Mammary epithelial cell (primary cell): ENCODE data around the gene ERO1A.

Experiments used
- EZH2 ChIP-seq: IDR thresholded peaks from 2 replicates; pipeline ENCODE4 v1.6.1; 2012; ENCODE audit warnings: low read length, inconsistent platforms, borderline replicate concordance
- TF ChIP-seq, protein P1 (sequence below), 2 donors: IDR thresholded peaks in 1 of 2; conservative IDR thresholded peaks in 1 of 2; 2 replicates each; pipeline ENCODE4 v1.5.1; 2011 to 2012; ENCODE audit warnings: inconsistent platforms in 2 of 2, low read length in 2 of 2, mild to moderate bottlenecking in 2 of 2, control low read depth in 1 of 2, low read depth in 1 of 2; ENCODE audit not compliant: insufficient read depth in 1 of 2; ENCODE audit errors: extremely low read depth in 1 of 2

DNA sequence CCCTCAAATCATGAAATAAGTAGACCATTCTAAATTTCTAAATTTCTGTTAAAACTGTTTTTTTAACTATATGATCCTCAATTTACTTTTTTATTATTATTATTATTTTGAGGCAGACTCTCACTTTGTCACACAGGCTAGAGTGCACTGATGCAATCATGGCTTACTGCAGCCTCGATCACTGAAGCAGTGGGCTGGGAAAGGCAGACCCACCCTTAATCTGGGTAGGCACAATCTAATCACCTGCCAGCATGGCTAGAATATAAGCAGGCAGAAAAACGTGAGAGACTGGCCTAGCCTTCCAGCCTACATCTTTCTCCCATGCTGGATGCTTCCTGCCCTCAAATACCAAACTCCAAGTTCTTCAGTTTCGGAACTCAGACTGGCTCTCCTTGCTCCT is 2.3 kb downstream of the ERO1A start:
- TF ChIP-seq, protein P1, sequence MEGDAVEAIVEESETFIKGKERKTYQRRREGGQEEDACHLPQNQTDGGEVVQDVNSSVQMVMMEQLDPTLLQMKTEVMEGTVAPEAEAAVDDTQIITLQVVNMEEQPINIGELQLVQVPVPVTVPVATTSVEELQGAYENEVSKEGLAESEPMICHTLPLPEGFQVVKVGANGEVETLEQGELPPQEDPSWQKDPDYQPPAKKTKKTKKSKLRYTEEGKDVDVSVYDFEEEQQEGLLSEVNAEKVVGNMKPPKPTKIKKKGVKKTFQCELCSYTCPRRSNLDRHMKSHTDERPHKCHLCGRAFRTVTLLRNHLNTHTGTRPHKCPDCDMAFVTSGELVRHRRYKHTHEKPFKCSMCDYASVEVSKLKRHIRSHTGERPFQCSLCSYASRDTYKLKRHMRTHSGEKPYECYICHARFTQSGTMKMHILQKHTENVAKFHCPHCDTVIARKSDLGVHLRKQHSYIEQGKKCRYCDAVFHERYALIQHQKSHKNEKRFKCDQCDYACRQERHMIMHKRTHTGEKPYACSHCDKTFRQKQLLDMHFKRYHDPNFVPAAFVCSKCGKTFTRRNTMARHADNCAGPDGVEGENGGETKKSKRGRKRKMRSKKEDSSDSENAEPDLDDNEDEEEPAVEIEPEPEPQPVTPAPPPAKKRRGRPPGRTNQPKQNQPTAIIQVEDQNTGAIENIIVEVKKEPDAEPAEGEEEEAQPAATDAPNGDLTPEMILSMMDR (conservative IDR thresholded peaks at IDR 0.05 in 1 of 2, IDR thresholded peaks at IDR 0.05 in 1 of 2; ENCODE audit: extremely low read depth in 1 of 2, insufficient read depth in 1 of 2, low read depth in 1 of 2, low read length in 2 of 2) = no peak
- no peak for TF ChIP-seq EZH2
